ENCODE data around the gene ARAP2. TPM values are rescaled to one million over a fixed set of nuclear protein-coding genes. Genes with fewer than 3 reads are reported as not detected.

ARAP2 gene, protein sequence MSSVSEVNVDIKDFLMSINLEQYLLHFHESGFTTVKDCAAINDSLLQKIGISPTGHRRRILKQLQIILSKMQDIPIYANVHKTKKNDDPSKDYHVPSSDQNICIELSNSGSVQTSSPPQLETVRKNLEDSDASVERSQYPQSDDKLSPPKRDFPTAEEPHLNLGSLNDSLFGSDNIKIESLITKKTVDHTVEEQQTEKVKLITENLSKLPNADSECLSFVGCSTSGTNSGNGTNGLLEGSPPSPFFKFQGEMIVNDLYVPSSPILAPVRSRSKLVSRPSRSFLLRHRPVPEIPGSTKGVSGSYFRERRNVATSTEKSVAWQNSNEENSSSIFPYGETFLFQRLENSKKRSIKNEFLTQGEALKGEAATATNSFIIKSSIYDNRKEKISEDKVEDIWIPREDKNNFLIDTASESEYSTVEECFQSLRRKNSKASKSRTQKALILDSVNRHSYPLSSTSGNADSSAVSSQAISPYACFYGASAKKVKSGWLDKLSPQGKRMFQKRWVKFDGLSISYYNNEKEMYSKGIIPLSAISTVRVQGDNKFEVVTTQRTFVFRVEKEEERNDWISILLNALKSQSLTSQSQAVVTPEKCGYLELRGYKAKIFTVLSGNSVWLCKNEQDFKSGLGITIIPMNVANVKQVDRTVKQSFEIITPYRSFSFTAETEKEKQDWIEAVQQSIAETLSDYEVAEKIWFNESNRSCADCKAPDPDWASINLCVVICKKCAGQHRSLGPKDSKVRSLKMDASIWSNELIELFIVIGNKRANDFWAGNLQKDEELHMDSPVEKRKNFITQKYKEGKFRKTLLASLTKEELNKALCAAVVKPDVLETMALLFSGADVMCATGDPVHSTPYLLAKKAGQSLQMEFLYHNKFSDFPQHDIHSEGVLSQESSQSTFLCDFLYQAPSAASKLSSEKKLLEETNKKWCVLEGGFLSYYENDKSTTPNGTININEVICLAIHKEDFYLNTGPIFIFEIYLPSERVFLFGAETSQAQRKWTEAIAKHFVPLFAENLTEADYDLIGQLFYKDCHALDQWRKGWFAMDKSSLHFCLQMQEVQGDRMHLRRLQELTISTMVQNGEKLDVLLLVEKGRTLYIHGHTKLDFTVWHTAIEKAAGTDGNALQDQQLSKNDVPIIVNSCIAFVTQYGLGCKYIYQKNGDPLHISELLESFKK (N-terminal part only)
- total RNA-seq, result 10 to 100 TPM; 34.7 to 35.5 TPM

DNA sequence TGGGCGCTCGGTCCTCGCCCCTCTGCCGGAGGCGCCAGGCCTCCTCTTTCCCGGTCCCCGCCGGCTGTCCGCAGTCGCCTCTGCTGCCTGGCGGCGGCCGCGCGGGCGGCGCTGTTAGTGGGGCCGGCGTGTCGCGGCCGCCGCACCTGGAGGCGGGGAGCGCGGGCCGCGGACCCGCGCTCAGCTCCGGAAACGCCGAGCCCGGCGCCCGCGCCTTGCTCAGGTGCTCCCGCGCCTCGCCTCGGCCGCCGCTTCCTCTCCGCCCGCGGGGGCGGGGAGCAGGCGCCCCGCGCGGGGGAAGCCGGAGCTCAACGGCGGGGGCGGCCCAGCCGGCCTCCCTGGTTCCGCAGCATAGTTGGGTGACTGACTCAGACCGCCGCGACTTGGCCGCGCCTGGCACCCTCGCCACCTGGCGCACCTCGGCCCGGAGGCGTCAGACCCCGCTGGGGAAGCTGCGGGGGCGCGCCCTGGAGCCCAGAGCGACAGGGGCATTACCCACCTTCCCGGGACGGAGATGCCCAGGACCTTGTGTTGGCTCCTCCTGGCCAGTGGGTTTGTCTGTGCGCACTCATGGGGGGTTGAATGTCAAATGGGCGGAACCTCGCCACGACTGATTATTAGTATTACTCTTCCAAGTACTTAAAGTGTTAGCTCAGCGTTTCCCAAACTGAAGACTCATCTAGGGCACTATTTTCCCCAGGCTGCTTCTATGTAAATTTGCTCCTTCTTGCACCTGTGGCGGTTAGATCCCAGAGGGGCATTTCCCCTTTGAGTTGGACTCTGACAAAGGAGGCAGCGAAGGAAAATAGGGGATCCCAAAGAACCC, at the start of gene ARAP2:
Gene ARAP2 (minus strand): TSS at position 258 of the 826 bp plus-strand sequence. CDS start 15,028 bp downstream, outside the sequence.
- peak; percentile 80 for ATAC-seq
- CTCF ChIA-PET, result interaction anchor here (0.7 to 5.3 kb wide), 23 partner anchors 9 to 154 kb away, joined by 3 to 50 read pairs (median 5); partner anchors contain the start of gene DTHD1
- Mint-ChIP-seq H3K9me3 (ENCODE audit: insufficient read depth) (no peaks in the 10 kb centered on the region), H3K27me3 (ENCODE audit: low read depth) (no peaks in the 10 kb centered on the region), H3K36me3 (ENCODE audit: low read depth) (peaks cover 19% of the 10 kb centered on the region), H3K4me1 (ENCODE audit: low read depth) (peaks cover 31% of the 10 kb centered on the region), H3K27ac (peak within 1 kb of the TSS; percentile 85), H3K4me3 (peak within 1 kb of the TSS; percentile 84)
- POLR2A ChIA-PET, result interaction anchor here (0.8 to 3.3 kb wide), 22 partner anchors 12 to 155 kb away, joined by 3 to 70 read pairs (median 4); partner anchors contain the start of gene DTHD1
- peak; percentile 74 for DNase-seq

DNA sequence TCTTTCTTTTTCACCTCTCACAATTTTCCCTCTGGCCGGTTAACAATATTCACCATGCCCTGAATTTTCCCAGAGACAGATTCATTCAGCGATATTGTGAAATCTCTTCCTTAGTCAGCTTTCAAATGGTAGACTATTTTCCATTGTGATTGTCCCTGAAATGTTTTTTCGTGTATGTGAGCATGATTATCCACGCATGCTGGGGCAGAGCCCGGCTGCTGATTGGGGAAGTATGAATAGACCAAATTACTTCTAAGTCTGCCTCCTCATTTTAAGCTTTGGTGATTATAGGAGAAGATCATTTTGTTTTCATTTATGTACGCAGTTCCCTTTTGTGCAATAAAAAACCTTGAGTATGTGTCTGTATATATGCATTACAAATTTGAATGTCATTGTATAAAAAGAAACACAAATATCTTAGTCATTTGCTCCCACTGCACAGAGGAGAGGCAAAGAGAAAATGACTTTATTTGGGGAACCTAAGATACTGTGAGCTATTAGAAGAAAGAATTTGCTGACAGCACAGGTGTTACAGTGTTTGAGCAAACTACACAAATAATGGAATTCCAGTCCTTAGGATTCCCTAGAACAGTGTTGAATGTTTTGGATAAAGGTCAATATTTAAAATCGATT, 48.4 kb upstream of the ARAP2 start:
- peaks cover 4% of the 10 kb centered on the region for H3K27me3 Mint-ChIP-seq (ENCODE audit: low read depth)
- DNase-seq, result no peak
- no peak overlapping the region for H3K4me3 Mint-ChIP-seq
- peaks cover 8% of the 10 kb centered on the region for H3K4me1 Mint-ChIP-seq (ENCODE audit: low read depth)
- ChIA-PET POLR2A (interaction anchor here (0.6 kb wide), 1 partner anchor 17 kb away, joined by 3 read pairs; no protein-coding TSS in a partner anchor), CTCF (interaction anchor here (1.0 kb wide), 1 partner anchor 107 kb away, joined by 3 read pairs; no protein-coding TSS in a partner anchor)
- H3K9me3 Mint-ChIP-seq (ENCODE audit: insufficient read depth), result no peaks in the 10 kb centered on the region
- no peak for ATAC-seq
- H3K27ac Mint-ChIP-seq, result no peak overlapping the region
- peaks cover 2% of the 10 kb centered on the region for H3K36me3 Mint-ChIP-seq (ENCODE audit: low read depth)

DNA sequence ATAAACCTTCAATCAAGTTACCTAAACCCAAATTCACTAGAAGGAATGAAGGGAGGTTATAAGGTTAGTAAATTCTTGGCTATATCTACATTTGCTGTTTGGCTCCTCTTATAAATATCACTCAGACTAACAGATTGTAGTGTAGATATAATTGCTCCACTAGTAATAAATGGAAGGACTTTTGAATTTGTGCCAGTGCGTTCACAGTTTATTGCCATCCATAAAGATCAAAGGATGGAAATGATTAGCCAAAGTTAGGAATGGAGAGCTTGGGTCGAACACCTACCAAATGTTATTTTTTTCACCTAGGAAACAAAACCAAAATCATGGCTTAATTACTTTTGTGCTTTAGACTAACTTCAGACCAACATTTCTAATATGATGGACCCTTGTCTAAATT, 46.3 kb upstream of the ARAP2 start:
- CTCF ChIA-PET, result interaction anchor here (1.2 to 1.6 kb wide), 2 partner anchors 36 to 48 kb away, joined by 3 to 4 read pairs; no protein-coding TSS in a partner anchor
- POLR2A ChIA-PET, result no interaction called here
- H3K36me3 Mint-ChIP-seq (ENCODE audit: low read depth), result peaks cover 12% of the 10 kb centered on the region
- ATAC-seq, result no peak
- H3K9me3 Mint-ChIP-seq (ENCODE audit: insufficient read depth), result no peaks in the 10 kb centered on the region
- H3K27ac Mint-ChIP-seq, result no peak overlapping the region
- H3K27me3 Mint-ChIP-seq (ENCODE audit: low read depth), result no peaks in the 10 kb centered on the region
- H3K4me3 Mint-ChIP-seq, result no peak overlapping the region
- DNase-seq, result no peak
- H3K4me1 Mint-ChIP-seq (ENCODE audit: low read depth), result peaks cover 25% of the 10 kb centered on the region

DNA sequence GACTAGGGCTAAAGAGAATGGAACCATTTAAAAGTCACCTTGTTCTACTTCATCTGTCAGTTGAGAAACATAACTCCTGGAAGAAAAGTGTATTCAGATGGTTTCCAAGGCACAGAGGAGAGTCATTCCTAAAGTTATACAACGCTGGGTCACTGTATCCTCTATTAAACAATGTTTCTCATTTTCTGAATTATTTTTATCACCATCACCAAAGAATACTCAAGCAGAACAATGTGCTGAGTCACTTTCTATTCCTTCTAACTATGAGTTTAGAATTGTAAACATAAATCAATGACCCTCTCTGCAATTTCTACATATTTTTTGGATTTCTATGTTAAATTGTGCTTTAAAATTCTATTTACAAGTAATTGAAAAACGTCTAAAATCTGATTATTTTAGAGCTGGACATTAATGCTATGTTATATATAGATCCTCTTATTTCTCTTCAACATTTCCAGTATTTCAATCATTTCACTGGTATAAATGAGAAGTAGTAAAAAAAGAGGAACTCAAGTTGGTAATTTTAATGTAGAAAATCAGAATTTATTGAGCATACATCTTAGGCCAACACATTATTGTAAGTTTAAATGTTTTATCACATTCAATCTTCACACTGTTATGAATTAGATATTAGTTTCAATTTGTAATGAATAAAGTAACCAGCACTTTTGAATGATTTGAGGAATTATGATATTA, 44.6 kb upstream of the ARAP2 start:
- H3K9me3 Mint-ChIP-seq (ENCODE audit: insufficient read depth), result no peaks in the 10 kb centered on the region
- peaks cover 12% of the 10 kb centered on the region for H3K36me3 Mint-ChIP-seq (ENCODE audit: low read depth)
- H3K27ac Mint-ChIP-seq, result no peak overlapping the region
- no peak overlapping the region for H3K4me3 Mint-ChIP-seq
- ChIA-PET CTCF (interaction anchor here (0.7 to 1.3 kb wide), 2 partner anchors 32 to 111 kb away, joined by 3 read pairs; no protein-coding TSS in a partner anchor), POLR2A (no interaction called here)
- ATAC-seq (no peak), DNase-seq (no peak)
- H3K27me3 Mint-ChIP-seq (ENCODE audit: low read depth), result no peaks in the 10 kb centered on the region
- H3K4me1 Mint-ChIP-seq (ENCODE audit: low read depth), result peaks cover 38% of the 10 kb centered on the region

DNA sequence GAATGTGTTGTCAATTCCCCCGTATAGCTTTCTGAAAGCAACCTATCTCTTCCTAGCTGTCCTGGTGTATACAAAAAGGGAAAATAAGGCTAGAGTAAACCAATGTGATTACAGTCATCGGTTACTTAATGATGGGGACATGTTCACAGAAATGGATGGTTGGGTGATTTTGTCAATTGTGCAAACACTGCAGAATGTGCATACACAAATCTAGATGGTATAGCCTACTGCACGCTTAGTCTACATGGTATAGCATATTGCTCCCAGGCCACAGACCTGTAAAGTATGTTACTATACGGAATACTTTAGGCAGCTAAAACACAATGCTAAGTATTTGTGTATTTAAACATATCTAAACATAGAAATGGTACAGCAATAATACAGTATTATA, 42.2 kb upstream of the ARAP2 start:
- H3K9me3 Mint-ChIP-seq (ENCODE audit: insufficient read depth), result no peaks in the 10 kb centered on the region
- peak overlapping the region; percentile 84 for H3K27ac Mint-ChIP-seq
- DNase-seq (no peak), ATAC-seq (no peak)
- POLR2A ChIA-PET, result interaction anchor here (0.9 to 2.8 kb wide), 11 partner anchors 17 to 113 kb away, joined by 3 to 33 read pairs (median 3); partner anchors contain the start of gene ARAP2
- no peaks in the 10 kb centered on the region for H3K27me3 Mint-ChIP-seq (ENCODE audit: low read depth)
- CTCF ChIA-PET, result interaction anchor here (1.0 to 2.9 kb wide), 11 partner anchors 19 to 113 kb away, joined by 3 to 16 read pairs (median 5); partner anchors contain the start of gene ARAP2
- peak overlapping the region; percentile 4 for H3K4me3 Mint-ChIP-seq
- peaks cover 43% of the 10 kb centered on the region for H3K4me1 Mint-ChIP-seq (ENCODE audit: low read depth)
- peaks cover 13% of the 10 kb centered on the region for H3K36me3 Mint-ChIP-seq (ENCODE audit: low read depth)

DNA sequence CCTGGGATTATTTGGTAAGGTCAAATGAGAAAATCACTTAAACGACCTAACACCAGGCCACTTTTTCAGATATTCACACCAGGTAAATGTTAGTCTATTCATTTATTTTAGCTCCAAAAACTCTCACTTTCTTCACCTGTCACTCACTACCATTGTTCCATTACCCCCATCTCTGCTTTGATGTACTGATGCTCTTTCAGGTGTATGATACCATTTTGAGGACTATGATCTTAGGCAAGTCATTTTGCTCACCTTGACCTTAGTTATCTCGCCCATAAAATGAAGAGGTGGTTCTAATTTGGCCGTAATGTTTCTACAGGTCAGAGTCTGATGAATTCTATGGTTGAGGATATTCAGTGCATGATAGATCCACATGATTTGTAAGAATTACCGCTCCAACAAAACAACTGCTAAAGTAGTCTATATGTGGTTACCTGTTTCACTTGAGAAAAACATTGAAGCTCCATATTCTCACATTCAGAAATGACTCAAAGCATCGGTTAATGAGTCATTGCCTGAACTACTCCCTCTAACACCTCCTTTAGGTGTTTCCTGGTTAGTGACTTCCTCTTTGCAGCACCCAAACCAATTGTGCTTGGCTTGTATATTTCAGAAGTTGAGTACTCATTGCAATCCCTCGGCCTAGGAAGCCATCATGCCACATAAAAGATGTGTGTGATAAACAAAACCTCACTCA, 41.6 kb upstream of the ARAP2 start:
- Mint-ChIP-seq H3K9me3 (ENCODE audit: insufficient read depth) (no peaks in the 10 kb centered on the region), H3K4me3 (peak overlapping the region; percentile 56), H3K36me3 (ENCODE audit: low read depth) (peaks cover 13% of the 10 kb centered on the region), H3K27me3 (ENCODE audit: low read depth) (no peaks in the 10 kb centered on the region), H3K4me1 (ENCODE audit: low read depth) (peaks cover 47% of the 10 kb centered on the region), H3K27ac (peak overlapping the region; percentile 84)
- DNase-seq (peak; percentile 80), ATAC-seq (peak; percentile 98)
- ChIA-PET CTCF (interaction anchor here (1.0 to 2.9 kb wide), 14 partner anchors 15 to 113 kb away, joined by 3 to 16 read pairs (median 5); partner anchors contain the start of gene ARAP2), POLR2A (interaction anchor here (0.8 to 2.8 kb wide), 14 partner anchors 17 to 113 kb away, joined by 3 to 33 read pairs (median 4); partner anchors contain the start of gene ARAP2)

DNA sequence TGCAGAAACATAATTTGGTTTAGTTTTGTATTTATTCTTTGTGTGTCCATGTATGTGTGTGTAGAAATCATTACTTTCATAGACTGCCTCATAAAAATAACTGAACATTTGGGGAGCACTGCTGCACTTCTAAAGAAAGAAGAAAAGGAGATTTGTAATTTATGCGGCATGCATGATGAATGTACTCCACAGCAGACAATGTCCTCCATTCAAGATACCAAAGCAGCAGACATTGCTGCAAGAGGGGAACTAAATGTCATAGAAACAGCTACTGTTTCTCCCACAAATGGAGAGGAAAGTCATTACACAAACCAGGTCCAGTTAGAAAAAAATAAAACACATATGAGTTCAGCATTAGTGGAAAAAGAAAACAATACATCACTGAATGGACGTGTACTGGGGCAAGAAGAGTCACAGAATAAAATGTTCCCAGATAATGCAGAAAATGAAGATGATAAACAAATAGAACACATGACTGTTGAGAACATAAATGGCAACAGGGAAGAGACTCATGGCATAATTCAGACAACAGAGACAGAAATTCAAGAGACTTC, 39.7 kb upstream of the ARAP2 start:
- DNase-seq, result no peak
- no peaks in the 10 kb centered on the region for H3K9me3 Mint-ChIP-seq (ENCODE audit: insufficient read depth)
- no peak overlapping the region for H3K4me3 Mint-ChIP-seq
- CTCF ChIA-PET, result interaction anchor here (0.6 to 2.9 kb wide), 6 partner anchors 14 to 127 kb away, joined by 3 to 13 read pairs (median 4); partner anchors contain the start of gene ARAP2
- H3K27me3 Mint-ChIP-seq (ENCODE audit: low read depth), result no peaks in the 10 kb centered on the region
- POLR2A ChIA-PET, result interaction anchor here (2.8 kb wide), 1 partner anchor 40 kb away, joined by 33 read pairs; the partner anchor contains the start of gene ARAP2
- H3K36me3 Mint-ChIP-seq (ENCODE audit: low read depth), result peaks cover 13% of the 10 kb centered on the region
- H3K27ac Mint-ChIP-seq, result no peak overlapping the region
- ATAC-seq, result no peak
- H3K4me1 Mint-ChIP-seq (ENCODE audit: low read depth), result peaks cover 57% of the 10 kb centered on the region

DNA sequence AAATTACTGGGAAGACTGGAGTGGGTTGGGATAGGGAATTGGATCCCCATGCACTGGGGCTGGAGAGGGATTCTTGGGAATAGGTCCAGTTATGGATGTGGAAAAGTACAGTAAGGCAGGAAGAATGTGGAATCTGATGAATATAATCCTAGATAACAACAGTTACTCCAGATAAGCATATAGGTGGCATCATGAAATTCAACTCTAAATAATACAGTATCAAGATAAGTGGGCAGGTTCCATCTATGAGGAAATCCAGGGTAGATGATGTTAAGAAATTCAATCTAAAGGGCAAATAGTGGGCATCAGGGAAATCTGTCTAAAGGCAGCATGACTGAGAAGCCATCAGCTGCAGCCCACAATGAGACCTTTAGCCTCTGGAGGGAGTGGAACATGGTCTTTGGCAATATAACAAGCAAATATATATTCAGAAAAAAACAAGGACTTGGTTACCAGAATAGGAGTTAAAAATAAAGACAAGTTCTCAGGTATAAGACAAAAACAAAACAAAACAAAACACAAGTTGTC, 38.3 kb upstream of the ARAP2 start:
- peaks cover 67% of the 10 kb centered on the region for H3K4me1 Mint-ChIP-seq (ENCODE audit: low read depth)
- CTCF ChIA-PET, result interaction anchor here (1.3 to 3.2 kb wide), 4 partner anchors 10 to 39 kb away, joined by 4 to 19 read pairs (median 4); partner anchors contain the start of gene ARAP2
- H3K4me3 Mint-ChIP-seq, result no peak overlapping the region
- no peak overlapping the region for H3K27ac Mint-ChIP-seq
- POLR2A ChIA-PET, result no interaction called here
- ATAC-seq (no peak), DNase-seq (no peak)
- H3K27me3 Mint-ChIP-seq (ENCODE audit: low read depth), result no peaks in the 10 kb centered on the region
- no peaks in the 10 kb centered on the region for H3K9me3 Mint-ChIP-seq (ENCODE audit: insufficient read depth)
- H3K36me3 Mint-ChIP-seq (ENCODE audit: low read depth), result peaks cover 11% of the 10 kb centered on the region

Data from activated CD8-positive, alpha-beta T cell treated with anti-CD3 and anti-CD28 coated beads, Interleukin-2, amount 10 ng/mL, durations not matched to agents 7 days and 5 days (primary cell).